Heart right ventricle (tissue), 16 donors: ENCODE results near the gene RBM20. TPM values are rescaled to one million over a fixed set of nuclear protein-coding genes. Genes with fewer than 3 reads are reported as not detected.

ENCODE experiments used
- ATAC-seq, 8 donors: fragments of 200-7000 bp; cut with Tn5 transposase; one replicate each; pipeline ENCODE4 v1.9.1; 2020; ENCODE audit warnings: mild to moderate bottlenecking in 8 of 8, moderate library complexity in 8 of 8, moderate number of reproducible peaks in 1 of 8
- DNase-seq, 2 donors: peaks; one replicate each; pipeline ENCODE4 v3.0.0-alpha.2; 2020
- H3K27ac ChIP-seq, 10 donors: fragments of 200-600 bp; sonication (generic) in 2 of 10; one replicate each; pipeline versions ENCODE4 v1.5.0 to v1.8.0; 2020 to 2022; ENCODE audit warnings: mild to moderate bottlenecking in 3 of 10
- H3K27me3 ChIP-seq, 7 donors: fragments of 200-600 bp; one replicate each; pipeline ENCODE4 v1.8.0; 2021 to 2022; ENCODE audit warnings: mild to moderate bottlenecking in 2 of 7
- H3K36me3 ChIP-seq, 9 donors: fragments of 200-600 bp; sonication (generic) in 1 of 9; one replicate each; pipeline versions ENCODE4 v1.5.0 to v1.8.0; 2020 to 2022; ENCODE audit warnings: mild to moderate bottlenecking in 2 of 9
- H3K4me1 ChIP-seq, 9 donors: fragments of 200-600 bp; sonication (generic) in 1 of 9; one replicate each; pipeline versions ENCODE4 v1.5.0 to v1.8.0; 2020 to 2022; ENCODE audit warnings: mild to moderate bottlenecking in 4 of 9
- H3K4me3 ChIP-seq, 10 donors: fragments of 200-600 bp; sonication (generic) in 2 of 10; one replicate each; pipeline versions ENCODE4 v1.5.0 to v1.8.0; 2020 to 2022; ENCODE audit warnings: mild to moderate bottlenecking in 7 of 10, moderate library complexity in 2 of 10
- H3K9me3 ChIP-seq, 11 donors: fragments of 200-600 bp in 10 of 11; sonication (generic) in 2 of 11; one replicate each; pipeline versions ENCODE4 v1.5.0 to v1.8.0; 2013 to 2022; ENCODE audit warnings: mild to moderate bottlenecking in 2 of 11, control low read depth in 1 of 11, moderate library complexity in 1 of 11
- CTCF ChIP-seq, 9 donors: fragments of 200-600 bp; sonication (generic) in 2 of 9; IDR thresholded peaks; one replicate each; pipeline versions ENCODE4 v1.5.0 to v1.8.0; 2021 to 2022; ENCODE audit warnings: antibody characterized with exemption in 9 of 9, mild to moderate bottlenecking in 5 of 9, moderate library complexity in 1 of 9
- WGBS, 2 donors: extraction: QIAGEN DNeasy Blood & Tissue Kit; methylation state at CpG; one replicate each; pipeline ENCODE4 v1.1.7; 2013; ENCODE audit warnings: inconsistent platforms in 1 of 2; 5-methylcytosine and 5-hydroxymethylcytosine counted together
- intact Hi-C, 10 donors: fragments of 100-400 bp; cut with DNase I; formaldehyde crosslinking; loops; one replicate each; pipeline versions ENCODE4 v1.11.1 to v1.14.2; 2022
- polyA plus RNA-seq, 2 donors: library from polyadenylated mRNA; stranded (reverse); fragments of 200-250 nt; gene quantifications; one replicate each; pipeline ENCODE4 v1.2.3, GENCODE V29; 2013
- total RNA-seq, 10 donors: library from RNA; stranded (reverse); fragmentation: NEBNext Ultra II Directional in 3 of 10; extraction: Animal tissue kit (Norgen Biotek cat#: 25700) in 3 of 10; gene quantifications; one replicate each; pipeline versions ENCODE4 v1.2.1 to v1.2.4, GENCODE V29; 2021 to 2023
- donor health status: Arrhythmogenic right ventricular cardiomyopathy.
- donor health status: ischemic (EF 13 %, LVEDD 7.1; RV severe dilation, severe dysfunction).
- donor health status: healthy with polysubstance abuse.
- donor health status: DM: no; HTN: yes; CAD: no.
- donor health status: DM: no; HTN: no; CAD: no.
- donor health status: ischemic (EF 25% LVEDD 6.9; RV normal size, moderate dysfunction).
- donor health status: ischemic (EF 25% LVEDD 5.7; RV mildly dilated, moderate dysfunction).
- donor health status: healthy.
- donor health status: DM: yes; HTN: yes; CAD: no.
- donor health status: Ischemic cardiomyopathy.
- donor health status: ischemic (EF 35%, LVEDD 5.7; RV mildly dilated, moderate dysfunction).
- donor health status: nonischemic (EF 11% LVEDD 7.7; RV severe dilation, severe dysfunction).
- donor health status: DM: yes; HTN: yes; CAD: no.
- donor health status: PGD.
- donor health status: ischemic (EF 29% LVEDD 5.4; RV normal size, mild dysfunction).
- donor health status: nonischemic (EF 23%, LVEDD 6.1; RV moderate dilation, normal function).

RBM20 gene
- total and polyA plus RNA-seq, 12 donors = 10.1 to 186 (median 134) TPM

GRCh38 chr10:110881905-110882304, 237.8 kb downstream of the RBM20 start:
- Histone ChIP-seq H3K9me3 (no peaks in the 10 kb centered on the region), H3K27me3 (no peaks in the 10 kb centered on the region), H3K4me1 (peaks cover 0 to 38% (median 14%) of the 10 kb centered on the region in 9 donors), H3K4me3 (no peak overlapping the region), H3K27ac (no peak overlapping the region), H3K36me3 (peaks cover 0 to 100% (median 34%) of the 10 kb centered on the region in 9 donors)
- 81 to 86% methylated on average over 4 of the region's 4 CpGs for WGBS, 2 donors
- ATAC-seq (no peak), DNase-seq (no peak)
- TF ChIP-seq CTCF (IDR thresholded peaks at IDR 0.05) = no peak
- intact Hi-C loops = loop anchor here in 1 of 10 donors (5.0 to 10.0 kb wide), 2 partner anchors 135 to 277 kb away; no protein-coding TSS in a partner anchor

GRCh38 chr10:110883924-110884323, 239.8 kb downstream of the RBM20 start:
- no peak for DNase-seq
- intact Hi-C loops = loop anchor here in 1 of 10 donors (5.0 to 10.0 kb wide), 2 partner anchors 137 to 279 kb away; no protein-coding TSS in a partner anchor
- no peaks in the 10 kb centered on the region for H3K27me3 ChIP-seq
- TF ChIP-seq CTCF (IDR thresholded peaks at IDR 0.05) = no peak
- no peaks in the 10 kb centered on the region for H3K9me3 ChIP-seq
- ATAC-seq = no peak
- 82 to 83% methylated on average over 10 of the region's 10 CpGs for WGBS, 2 donors
- peaks cover 0 to 100% (median 39%) of the 10 kb centered on the region in 9 donors for H3K36me3 ChIP-seq
- no peak overlapping the region for H3K27ac ChIP-seq
- no peak overlapping the region for H3K4me3 ChIP-seq
- peaks cover 0 to 27% (median 12%) of the 10 kb centered on the region in 9 donors for H3K4me1 ChIP-seq

- Histone ChIP-seq H3K27ac (no peak overlapping the region), H3K36me3 (peaks cover 0 to 100% (median 53%) of the 10 kb centered on the region in 9 donors)
These were observed 242.0 kb downstream of the RBM20 start for GRCh38 chr10:110885932-110886674.

GRCh38 chr10:110887560-110887959, 243.4 kb downstream of the RBM20 start:
- peaks cover 0 to 100% (median 40%) of the 10 kb centered on the region in 9 donors for H3K36me3 ChIP-seq
- peaks cover 0 to 9% (median 0%) of the 10 kb centered on the region in 9 donors for H3K4me1 ChIP-seq
- H3K4me3 ChIP-seq = no peak overlapping the region
- TF ChIP-seq CTCF (IDR thresholded peaks at IDR 0.05) = no peak
- WGBS, 2 donors = 98 to 100% methylated on average over 1 of the region's 1 CpG
- no peaks in the 10 kb centered on the region for H3K27me3 ChIP-seq
- no peak for ATAC-seq
- H3K9me3 ChIP-seq = no peaks in the 10 kb centered on the region
- H3K27ac ChIP-seq = no peak overlapping the region
- intact Hi-C loops = loop anchor here in 1 of 10 donors (10.0 kb wide), 1 partner anchor 283 kb away; no protein-coding TSS in a partner anchor
- DNase-seq = no peak

More at GRCh38 chr10:110885932-110886674, 242.0 kb downstream of the RBM20 start:
- TF ChIP-seq CTCF (IDR thresholded peaks at IDR 0.05) = no peak
- Histone ChIP-seq H3K4me3 (no peak overlapping the region), H3K27me3 (no peaks in the 10 kb centered on the region), H3K4me1 (peaks cover 0 to 12% (median under 1%) of the 10 kb centered on the region in 9 donors), H3K9me3 (no peaks in the 10 kb centered on the region)
- WGBS, 2 donors = 59 to 69% methylated on average over 5 of the region's 5 CpGs
- ATAC-seq = no peak
- intact Hi-C loops = loop anchor here in 1 of 10 donors (10.0 kb wide), 1 partner anchor 281 kb away; no protein-coding TSS in a partner anchor
- no peak for DNase-seq

Other genes with a start within 250 kb of the RBM20 start
- gene DUSP5, start 146.4 kb upstream of the RBM20 start, total RNA-seq = 10 to 100 TPM in 9 of 10 donors, 1 to 10 TPM in 1; 9.0 to 53.7 (median 22.9) TPM
- 10 to 100 TPM in 1 of 2 donors, 1 to 10 TPM in 1; 5.3 to 20.2 TPM for gene DUSP5, start 146.4 kb upstream of the RBM20 start, polyA plus RNA-seq
- 10 to 100 TPM; 18.1 to 23.5 (median 20.9) TPM for gene SMC3, start 76.6 kb upstream of the RBM20 start, total RNA-seq
- gene SMC3, start 76.6 kb upstream of the RBM20 start, polyA plus RNA-seq = 10 to 100 TPM; 11.1 to 14.3 TPM
- gene PDCD4, start 227.6 kb downstream of the RBM20 start, total RNA-seq = 10 to 100 TPM; 35.2 to 57.6 (median 45.7) TPM
- gene PDCD4, start 227.6 kb downstream of the RBM20 start, polyA plus RNA-seq = 10 to 100 TPM; 15.9 to 59.5 TPM